Adrenal gland (tissue), 12 donors: ENCODE data around the gene EIF4EBP3. TPM values are rescaled to one million over a fixed set of nuclear protein-coding genes. Genes with fewer than 3 reads are reported as not detected.

Experiments
- DNase-seq, 7 donors: peaks; one replicate each; pipeline ENCODE4 v3.0.0-alpha.2; 2019 to 2020
- H3K27ac ChIP-seq, 5 donors: fragments of 200-600 bp; sonication (generic) in 4 of 5; 1 replicate in 3 of 5; 2 replicates in 2 of 5; pipeline versions ENCODE4 v1.5.1 to v1.8.0; 2016 to 2020; ENCODE audit warnings: mild to moderate bottlenecking in 1 of 5
- H3K27me3 ChIP-seq: fragments of 200-600 bp; 2 replicates; pipeline ENCODE4 v1.8.0; 2021
- H3K36me3 ChIP-seq, 2 donors: fragments of 200-600 bp; replicated peaks in 1 of 2; 1 replicate in 1 of 2; 2 replicates in 1 of 2; pipeline versions ENCODE4 v1.5.1 to v1.8.0; 2018 to 2022
- H3K4me1 ChIP-seq, 2 donors: fragments of 200-600 bp; replicated peaks in 1 of 2; 1 replicate in 1 of 2; 2 replicates in 1 of 2; pipeline versions ENCODE4 v1.5.1 to v1.8.0; 2018 to 2021
- H3K4me3 ChIP-seq, 4 donors: fragments of 200-600 bp; sonication (generic) in 3 of 4; one replicate each; pipeline ENCODE4 v1.5.1; 2016 to 2018
- H3K9me3 ChIP-seq, 3 donors: fragments of 200-600 bp; sonication (generic) in 1 of 3; replicated peaks in 1 of 3; 1 replicate in 2 of 3; 2 replicates in 1 of 3; pipeline versions ENCODE4 v1.5.1 to v1.8.0; 2016 to 2021
- POLR2A ChIP-seq, 2 donors: fragments of 450-650 bp; IDR thresholded peaks; one replicate each; pipeline ENCODE4 v1.6.1; 2017; ENCODE audit warnings: antibody characterized with exemption in 2 of 2, mild to moderate bottlenecking in 2 of 2, moderate library complexity in 1 of 2
- WGBS, 4 donors: extraction: QIAGEN DNeasy Blood & Tissue Kit in 2 of 4; methylation state at CpG; one replicate each; pipeline versions ENCODE4 v1.1.5 to v1.1.7; 2013 to 2017; 5-methylcytosine and 5-hydroxymethylcytosine counted together
- intact Hi-C, 2 donors: fragments of 100-400 bp; cut with DNase I; formaldehyde crosslinking; loops; one replicate each; pipeline versions ENCODE4 v1.14.1 to v1.15.0; 2022 to 2023
- polyA plus RNA-seq, 3 donors: library from polyadenylated mRNA; stranded (reverse); fragments of 200-250 nt in 2 of 3; fragments of 350-450 nt in 1 of 3; fragmentation: Illumina TruSeq in 1 of 3; extraction: RNeasy Lipid Tissue Mini Kit (QIAGEN cat#74804) in 1 of 3; gene quantifications; one replicate each; pipeline ENCODE4 v1.2.3, GENCODE V29; 2013 to 2014
- total RNA-seq, 9 donors: library from RNA; depleted of rRNA in 4 of 9; stranded (reverse); fragments of >200 nt in 4 of 9; fragments of 120-200 nt in 1 of 9; fragmentation: NEBNext Ultra II Directional in 1 of 9; extraction: Animal tissue kit (Norgen Biotek cat#: 25700) in 1 of 9; gene quantifications; one replicate each; pipeline versions ENCODE4 v1.1.0 to v1.2.4, GENCODE V29; 2013 to 2023
- TF ChIP-seq, protein P1 (sequence below), 6 experiments: fragments of 450-650 bp in 4 of 6; fragments of 200-600 bp in 2 of 6; sonication (generic) in 1 of 6; IDR thresholded peaks; 1 replicate in 5 of 6; 2 replicates in 1 of 6; pipeline versions ENCODE4 v1.5.1 to v1.8.0; 2016 to 2021; ENCODE audit warnings: antibody characterized with exemption in 6 of 6, mild to moderate bottlenecking in 2 of 6, moderate library complexity in 1 of 6
- donor health status: healthy with polysubstance abuse.
- donor health status: Bipolar disorder and iron deficiency.
- donor health status: DM: yes; HTN: yes; CAD: no.
- donor health status: DM: no; HTN: no; CAD: no.
- donor health status: DM: no; HTN: no; CAD: no.
- donor health status: DM: yes; HTN: yes; CAD: no.

The EIF4EBP3 gene
- total and polyA plus RNA-seq, 12 donors, result 5.9 to 158 (median 40.7) TPM

DNA sequence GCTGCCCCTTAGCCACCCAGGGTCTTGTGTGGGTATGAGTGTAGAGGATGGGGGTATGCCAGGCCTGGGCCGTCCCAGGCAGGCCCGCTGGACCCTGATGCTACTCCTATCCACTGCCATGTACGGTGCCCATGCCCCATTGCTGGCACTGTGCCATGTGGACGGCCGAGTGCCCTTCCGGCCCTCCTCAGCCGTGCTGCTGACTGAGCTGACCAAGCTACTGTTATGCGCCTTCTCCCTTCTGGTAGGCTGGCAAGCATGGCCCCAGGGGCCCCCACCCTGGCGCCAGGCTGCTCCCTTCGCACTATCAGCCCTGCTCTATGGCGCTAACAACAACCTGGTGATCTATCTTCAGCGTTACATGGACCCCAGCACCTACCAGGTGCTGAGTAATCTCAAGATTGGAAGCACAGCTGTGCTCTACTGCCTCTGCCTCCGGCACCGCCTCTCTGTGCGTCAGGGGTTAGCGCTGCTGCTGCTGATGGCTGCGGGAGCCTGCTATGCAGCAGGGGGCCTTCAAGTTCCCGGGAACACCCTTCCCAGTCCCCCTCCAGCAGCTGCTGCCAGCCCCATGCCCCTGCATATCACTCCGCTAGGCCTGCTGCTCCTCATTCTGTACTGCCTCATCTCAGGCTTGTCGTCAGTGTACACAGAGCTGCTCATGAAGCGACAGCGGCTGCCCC is 19.8 kb downstream of the EIF4EBP3 start:
- no peaks in the 10 kb centered on the region for H3K27me3 ChIP-seq
- no peak overlapping the region for H3K4me3 ChIP-seq
- no peak for TF ChIP-seq POLR2A (IDR thresholded peaks at IDR 0.05)
- TF ChIP-seq, protein P1, sequence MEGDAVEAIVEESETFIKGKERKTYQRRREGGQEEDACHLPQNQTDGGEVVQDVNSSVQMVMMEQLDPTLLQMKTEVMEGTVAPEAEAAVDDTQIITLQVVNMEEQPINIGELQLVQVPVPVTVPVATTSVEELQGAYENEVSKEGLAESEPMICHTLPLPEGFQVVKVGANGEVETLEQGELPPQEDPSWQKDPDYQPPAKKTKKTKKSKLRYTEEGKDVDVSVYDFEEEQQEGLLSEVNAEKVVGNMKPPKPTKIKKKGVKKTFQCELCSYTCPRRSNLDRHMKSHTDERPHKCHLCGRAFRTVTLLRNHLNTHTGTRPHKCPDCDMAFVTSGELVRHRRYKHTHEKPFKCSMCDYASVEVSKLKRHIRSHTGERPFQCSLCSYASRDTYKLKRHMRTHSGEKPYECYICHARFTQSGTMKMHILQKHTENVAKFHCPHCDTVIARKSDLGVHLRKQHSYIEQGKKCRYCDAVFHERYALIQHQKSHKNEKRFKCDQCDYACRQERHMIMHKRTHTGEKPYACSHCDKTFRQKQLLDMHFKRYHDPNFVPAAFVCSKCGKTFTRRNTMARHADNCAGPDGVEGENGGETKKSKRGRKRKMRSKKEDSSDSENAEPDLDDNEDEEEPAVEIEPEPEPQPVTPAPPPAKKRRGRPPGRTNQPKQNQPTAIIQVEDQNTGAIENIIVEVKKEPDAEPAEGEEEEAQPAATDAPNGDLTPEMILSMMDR (IDR thresholded peaks at IDR 0.05), result no peak
- no peaks in the 10 kb centered on the region for H3K9me3 ChIP-seq
- WGBS, 4 donors, result 87 to 93% (median 88%) methylated on average over 12 to 22 of the region's 22 CpGs
- peak in 1 of 7 donors; percentile 52 for DNase-seq
- intact Hi-C loops, result no loop called here
- H3K36me3 ChIP-seq, result peaks cover 0 to 28% of the 10 kb centered on the region in 2 donors
- peaks cover 22 to 62% of the 10 kb centered on the region in 2 donors for H3K4me1 ChIP-seq
- H3K27ac ChIP-seq, result peak overlapping the region in 1 of 5 donors; percentile 2

DNA sequence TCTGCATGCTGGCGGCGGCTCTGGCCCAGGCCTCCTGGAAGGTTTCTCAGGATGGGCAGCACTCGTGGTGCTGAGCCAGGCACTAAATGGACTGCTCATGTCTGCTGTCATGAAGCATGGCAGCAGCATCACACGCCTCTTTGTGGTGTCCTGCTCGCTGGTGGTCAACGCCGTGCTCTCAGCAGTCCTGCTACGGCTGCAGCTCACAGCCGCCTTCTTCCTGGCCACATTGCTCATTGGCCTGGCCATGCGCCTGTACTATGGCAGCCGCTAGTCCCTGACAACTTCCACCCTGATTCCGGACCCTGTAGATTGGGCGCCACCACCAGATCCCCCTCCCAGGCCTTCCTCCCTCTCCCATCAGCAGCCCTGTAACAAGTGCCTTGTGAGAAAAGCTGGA is 20.4 kb downstream of the EIF4EBP3 start:
- 91 to 98% (median 96%) methylated on average over 6 to 13 of the region's 13 CpGs for WGBS, 4 donors
- no peaks in the 10 kb centered on the region for H3K9me3 ChIP-seq
- H3K4me1 ChIP-seq, result peaks cover 16 to 56% of the 10 kb centered on the region in 2 donors
- H3K27me3 ChIP-seq, result no peaks in the 10 kb centered on the region
- no peak overlapping the region for H3K27ac ChIP-seq
- peak in 1 of 7 donors; percentile 46 for DNase-seq
- peaks cover 0 to 28% of the 10 kb centered on the region in 2 donors for H3K36me3 ChIP-seq
- TF ChIP-seq POLR2A (IDR thresholded peaks at IDR 0.05), result no peak
- TF ChIP-seq, protein P1 (IDR thresholded peaks at IDR 0.05), result no peak
- H3K4me3 ChIP-seq, result no peak overlapping the region
- intact Hi-C loops, result no loop called here

DNA sequence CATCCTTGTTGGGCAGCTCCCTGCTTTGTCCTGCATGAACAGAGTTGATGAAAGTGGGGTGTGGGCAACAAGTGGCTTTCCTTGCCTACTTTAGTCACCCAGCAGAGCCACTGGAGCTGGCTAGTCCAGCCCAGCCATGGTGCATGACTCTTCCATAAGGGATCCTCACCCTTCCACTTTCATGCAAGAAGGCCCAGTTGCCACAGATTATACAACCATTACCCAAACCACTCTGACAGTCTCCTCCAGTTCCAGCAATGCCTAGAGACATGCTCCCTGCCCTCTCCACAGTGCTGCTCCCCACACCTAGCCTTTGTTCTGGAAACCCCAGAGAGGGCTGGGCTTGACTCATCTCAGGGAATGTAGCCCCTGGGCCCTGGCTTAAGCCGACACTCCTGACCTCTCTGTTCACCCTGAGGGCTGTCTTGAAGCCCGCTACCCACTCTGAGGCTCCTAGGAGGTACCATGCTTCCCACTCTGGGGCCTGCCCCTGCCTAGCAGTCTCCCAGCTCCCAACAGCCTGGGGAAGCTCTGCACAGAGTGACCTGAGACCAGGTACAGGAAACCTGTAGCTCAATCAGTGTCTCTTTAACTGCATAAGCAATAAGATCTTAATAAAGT is 21.1 kb downstream of the EIF4EBP3 start:
- TF ChIP-seq, protein P1 (IDR thresholded peaks at IDR 0.05), result no peak
- TF ChIP-seq POLR2A (IDR thresholded peaks at IDR 0.05), result no peak

DNA sequence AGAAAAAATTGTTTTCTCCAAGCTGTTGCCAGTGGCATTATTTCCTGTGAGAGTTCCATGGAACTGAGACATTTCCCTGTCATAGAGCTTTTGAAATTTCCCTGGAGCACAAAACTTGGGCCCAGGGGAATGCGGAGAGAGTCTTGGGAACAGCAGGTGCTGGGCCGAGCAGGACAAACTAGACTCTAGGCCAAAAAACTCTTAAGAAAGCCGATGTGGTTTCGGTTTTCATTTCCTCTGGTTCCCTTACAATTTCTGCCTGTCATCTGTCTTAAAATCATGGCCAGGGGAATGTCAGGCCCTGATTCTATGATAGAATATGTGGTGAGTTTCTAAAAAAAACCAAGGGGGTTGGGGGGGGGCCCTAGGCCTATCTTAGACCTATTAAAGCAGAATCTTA is 21.7 kb downstream of the EIF4EBP3 start:
- intact Hi-C loops, result no loop called here
- Histone ChIP-seq H3K27me3 (no peaks in the 10 kb centered on the region), H3K27ac (peak overlapping the region in 4 of 5 donors; percentile 30 to 64 (median 50)), H3K4me3 (no peak overlapping the region), H3K4me1 (peaks cover 9 to 54% of the 10 kb centered on the region in 2 donors), H3K9me3 (no peaks in the 10 kb centered on the region), H3K36me3 (peaks cover 0 to 28% of the 10 kb centered on the region in 2 donors)
- WGBS, 4 donors, result 53 to 67% (median 55%) methylated on average over 4 of the region's 4 CpGs
- TF ChIP-seq, protein P1 (IDR thresholded peaks at IDR 0.05), result no peak
- no peak for TF ChIP-seq POLR2A (IDR thresholded peaks at IDR 0.05)
- peak in 3 of 7 donors; percentile 12 to 54 (median 16) for DNase-seq

More for the DNA sequence above, 21.1 kb downstream of the EIF4EBP3 start:
- Histone ChIP-seq H3K27ac (peak overlapping the region in 4 of 5 donors; percentile 24 to 64 (median 50)), H3K4me1 (peaks cover 9 to 52% of the 10 kb centered on the region in 2 donors), H3K9me3 (no peaks in the 10 kb centered on the region), H3K4me3 (no peak overlapping the region), H3K27me3 (no peaks in the 10 kb centered on the region), H3K36me3 (peaks cover 0 to 28% of the 10 kb centered on the region in 2 donors)
- intact Hi-C loops, result no loop called here
- WGBS, 4 donors, result 93 to 100% (median 96%) methylated on average over 2 of the region's 2 CpGs
- peak in 2 of 7 donors; percentile 15 to 45 for DNase-seq
